COR-L47 (cell line): ENCODE data around the gene C20orf96.
"Not testable (repeated sequence)": the region's sequence is repeated elsewhere in the genome, so short reads cannot be mapped to it uniquely, and the experiment has no call there.

Experiments used
- DNase-seq: peaks from one replicate; lab custom pipeline; 2025; lab: John Stamatoyannopoulos, UW

The C20orf96 gene

DNA sequence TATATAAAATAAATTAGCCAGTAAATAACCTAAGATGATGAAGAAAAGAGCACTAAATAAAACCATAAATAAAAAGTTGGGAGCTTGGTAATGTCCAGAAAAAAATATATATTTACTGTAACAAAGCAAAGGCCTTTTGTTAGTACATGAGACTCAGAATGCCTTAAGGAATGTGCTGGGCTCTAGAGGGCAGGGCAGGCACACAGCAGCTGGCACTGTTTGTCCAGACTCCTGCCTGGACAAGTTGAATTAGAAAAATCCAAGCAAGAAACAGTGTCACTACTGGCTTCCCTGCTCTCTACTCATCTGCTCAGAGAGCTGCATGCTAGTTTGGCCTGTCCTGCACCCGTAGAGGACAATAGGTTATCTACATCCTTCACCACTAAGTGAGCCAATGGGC lies 54.7 kb downstream of the C20orf96 start:
- DNase-seq = no peak

DNA sequence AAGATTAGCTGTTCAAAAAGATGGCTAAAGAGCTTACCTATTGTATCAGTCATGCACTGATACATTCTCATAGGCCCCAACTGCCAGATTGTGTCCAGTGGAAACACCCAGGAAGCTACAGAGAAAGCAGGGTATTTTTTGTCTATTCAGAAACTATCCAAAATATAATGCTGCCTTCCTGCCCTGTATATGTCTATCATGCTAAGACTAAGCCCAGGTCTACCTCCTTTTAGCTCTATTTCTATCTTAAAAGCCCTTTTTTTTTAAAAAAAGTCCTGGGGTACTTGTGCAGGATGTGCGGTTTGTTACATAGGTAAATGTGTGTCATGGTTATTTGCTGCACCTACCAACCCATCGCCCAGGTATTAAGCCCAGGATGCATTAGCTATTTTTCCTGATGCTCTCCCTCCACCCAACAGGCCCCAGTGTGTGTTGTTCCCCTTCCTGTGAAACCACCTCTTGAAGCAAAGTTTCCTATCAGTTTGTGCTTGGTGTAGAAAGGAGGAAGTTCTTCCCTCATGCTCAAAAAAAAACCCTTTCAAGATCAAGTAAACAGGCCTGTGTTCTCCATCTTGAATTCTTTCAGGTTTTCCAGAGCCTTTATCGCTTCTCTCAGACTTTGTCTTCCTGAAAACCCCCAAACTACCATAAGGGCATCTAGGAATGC lies 63.0 kb downstream of the C20orf96 start:
- DNase-seq = no peak

DNA sequence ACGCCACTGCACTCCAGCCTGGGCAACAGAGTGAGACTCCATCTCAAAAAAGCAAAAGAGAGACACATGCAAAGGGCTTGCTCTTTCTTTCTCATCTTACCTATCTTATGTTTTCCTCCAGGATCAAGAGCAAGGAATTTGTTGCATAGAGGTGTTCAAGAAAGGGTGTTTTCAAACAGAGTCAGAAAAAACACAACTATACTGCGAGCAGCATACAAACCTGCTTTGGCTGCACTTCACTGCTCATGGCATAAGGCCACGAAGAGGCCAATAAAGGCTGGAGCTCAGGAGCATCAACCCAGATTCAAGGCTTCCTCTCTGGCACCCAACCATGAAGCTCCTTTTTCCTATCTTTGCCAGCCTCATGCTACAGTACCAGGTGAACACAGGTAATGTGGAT lies 63.6 kb downstream of the C20orf96 start, which contains the start of gene DEFB129:
DEFB129 (plus strand) TSS at position 301 of the 400 bp plus-strand sequence; CDS start at position 332, 31 bp downstream.
- DNase-seq = no peak

DNA sequence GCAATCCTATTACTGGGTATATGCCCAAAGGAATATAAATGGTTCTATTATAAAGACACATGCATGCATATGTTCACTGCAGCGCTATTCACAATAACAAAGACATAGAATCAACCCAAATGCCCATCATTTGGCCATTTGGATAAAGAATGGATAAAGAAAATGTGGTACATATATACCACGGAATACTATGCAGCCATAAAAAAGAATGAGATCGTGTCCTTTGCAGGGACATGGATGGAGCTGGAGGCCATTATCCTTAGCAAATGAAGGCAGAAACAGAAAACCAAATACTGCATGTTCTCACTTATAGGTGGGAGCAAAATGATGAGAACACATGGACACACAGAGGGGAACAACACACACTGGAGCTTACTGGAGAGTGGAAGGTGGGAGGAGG lies 64.7 kb downstream of the C20orf96 start:
- not testable (repeated sequence) for DNase-seq

DNA sequence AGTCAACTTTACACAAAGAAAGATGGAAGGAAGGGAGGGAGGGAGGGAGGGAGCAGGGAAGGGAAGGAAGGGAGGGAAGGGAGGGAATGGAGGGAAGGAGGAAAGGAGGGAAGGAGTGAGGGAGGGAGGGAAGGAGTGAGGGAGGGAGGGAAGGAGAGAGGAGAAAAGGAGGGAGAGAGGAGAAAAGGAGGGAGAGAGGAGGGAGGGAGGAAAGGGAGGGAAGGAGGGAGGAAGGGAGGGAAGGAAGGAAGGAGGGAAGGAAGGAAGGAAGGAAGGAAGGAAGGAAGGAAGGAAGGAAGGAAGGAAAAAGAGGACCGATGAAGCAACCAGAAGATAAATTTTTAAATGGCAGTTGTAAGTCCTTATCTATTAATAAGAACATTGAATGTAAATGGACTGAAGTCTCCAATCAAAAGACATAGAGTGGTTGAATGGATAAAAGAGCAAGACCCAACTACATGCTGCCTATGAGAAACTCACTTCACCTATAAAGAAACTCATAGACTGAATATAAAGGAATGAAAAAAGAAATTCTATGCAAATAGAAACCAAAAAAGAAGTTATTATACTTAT lies 69.2 kb downstream of the C20orf96 start:
- no peak for DNase-seq
